Esophagus muscularis mucosa (tissue), 4 donors: ENCODE data around the gene RNU7-1.

Experiments
- CTCF ChIP-seq, 3 experiments: fragments of 200-600 bp in 2 of 3; fragments of 450-650 bp in 1 of 3; sonication (generic) in 2 of 3; IDR thresholded peaks; one replicate each; pipeline ENCODE4 v1.5.1; 2017 to 2019; ENCODE audit warnings: antibody characterized with exemption in 3 of 3, mild to moderate bottlenecking in 2 of 3, moderate library complexity in 1 of 3
- EP300 ChIP-seq: sonication (generic); formaldehyde crosslinking; IDR thresholded peaks from one replicate; pipeline ENCODE4 v1.6.1; 2017; ENCODE audit warnings: antibody characterized with exemption
- POLR2A ChIP-seq: fragments of 450-650 bp; IDR thresholded peaks from one replicate; pipeline ENCODE4 v1.6.1; 2017; ENCODE audit warnings: antibody characterized with exemption, moderate library complexity, mild to moderate bottlenecking, low read depth
- POLR2AphosphoS5 ChIP-seq, 2 donors: sonication (generic); formaldehyde crosslinking; IDR thresholded peaks; one replicate each; pipeline ENCODE4 v1.6.1; 2017; ENCODE audit warnings: antibody characterized with exemption in 2 of 2

DNA sequence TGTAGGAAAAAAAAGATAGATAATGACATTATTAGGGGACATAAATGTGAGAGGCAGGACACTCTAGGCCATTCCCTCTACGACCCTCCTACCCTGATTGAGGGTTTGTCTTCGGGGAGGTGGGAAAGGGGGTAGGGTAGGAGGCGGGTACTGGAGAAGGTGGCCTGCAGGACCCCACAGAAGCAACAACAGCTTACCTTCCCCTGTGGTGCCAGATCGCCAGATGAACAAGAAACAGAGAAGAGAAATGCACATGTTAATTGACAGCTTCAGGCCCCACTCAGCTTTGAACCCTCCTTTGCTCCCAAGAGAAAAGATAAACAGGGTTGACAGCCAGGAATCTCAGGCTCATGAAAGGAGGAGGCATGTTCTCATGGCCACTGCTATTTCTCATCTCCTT lies 22.1 kb downstream of the RNU7-1 start:
- TF ChIP-seq CTCF (IDR thresholded peaks at IDR 0.05) (no peak), POLR2AphosphoS5 (IDR thresholded peaks at IDR 0.05) (no peak), POLR2A (no peak), EP300 (no peak)
